Measurements from ENCODE around the gene SBF2. TPM values are rescaled to one million over a fixed set of nuclear protein-coding genes. Genes with fewer than 3 reads are reported as not detected.

SBF2 gene
- total RNA-seq, 2 experiments from 2014 or later: 14.2 to 15.2 TPM

- no peaks in the 10 kb centered on the region for H3K4me1 Mint-ChIP-seq (ENCODE audit: low read depth)
- no peak for TF ChIP-seq CTCF (IDR thresholded peaks at IDR 0.05)
- H3K4me3 ChIP-seq (ENCODE audit: low read length): no peak overlapping the region
- no peaks in the 10 kb centered on the region for H3K4me1 ChIP-seq (ENCODE audit: insufficient read depth, low read length)
- peaks cover 18% of the 10 kb centered on the region for H3K36me3 ChIP-seq (ENCODE audit: insufficient read depth, low read length)
- H3K9me3 Mint-ChIP-seq: no peaks in the 10 kb centered on the region
- CTCF ChIA-PET: no interaction called here
- H3K27ac Mint-ChIP-seq: no peak overlapping the region
- ATAC-seq (ENCODE audit: poor library complexity) (no peak), DNase-seq (no peak)
- no peak overlapping the region for H3K4me3 Mint-ChIP-seq
- POLR2A ChIA-PET: no interaction called here
- no peaks in the 10 kb centered on the region for H3K9me3 ChIP-seq (ENCODE audit: control insufficient read depth in 1 of 2, insufficient read depth in 1 of 2, low read length in 2 of 2)
- intact Hi-C loops (cut with DNase I, micrococcal nuclease): no loop called here
- H3K27me3 Mint-ChIP-seq: no peaks in the 10 kb centered on the region
- peaks cover 51% of the 10 kb centered on the region for H3K36me3 Mint-ChIP-seq (ENCODE audit: low read depth)
- no peak overlapping the region for H3K27ac ChIP-seq (ENCODE audit: low read depth in 1 of 2, low read length in 2 of 2)
- H3K27me3 ChIP-seq (ENCODE audit: control insufficient read depth in 1 of 2, insufficient read depth in 2 of 2, low read length in 2 of 2): no peaks in the 10 kb centered on the region
Measured at GRCh38 chr11:9780929-9781328, 513.1 kb downstream of the SBF2 start.

- no peaks in the 10 kb centered on the region for H3K4me1 ChIP-seq (ENCODE audit: insufficient read depth, low read length)
- no peak overlapping the region for H3K27ac ChIP-seq (ENCODE audit: low read depth in 1 of 2, low read length in 2 of 2)
- no peak for DNase-seq
- intact Hi-C loops (cut with DNase I, micrococcal nuclease): no loop called here
- no peak overlapping the region for H3K4me3 ChIP-seq (ENCODE audit: low read length)
- POLR2A ChIA-PET: no interaction called here
- TF ChIP-seq CTCF (IDR thresholded peaks at IDR 0.05): no peak
- H3K36me3 Mint-ChIP-seq (ENCODE audit: low read depth): peaks cover 27% of the 10 kb centered on the region
- no peaks in the 10 kb centered on the region for H3K4me1 Mint-ChIP-seq (ENCODE audit: low read depth)
- H3K36me3 ChIP-seq (ENCODE audit: insufficient read depth, low read length): peaks cover 18% of the 10 kb centered on the region
- no peak overlapping the region for H3K27ac Mint-ChIP-seq
- CTCF ChIA-PET: no interaction called here
- H3K4me3 Mint-ChIP-seq: no peak overlapping the region
- no peaks in the 10 kb centered on the region for H3K9me3 Mint-ChIP-seq
- no peaks in the 10 kb centered on the region for H3K27me3 Mint-ChIP-seq
- ATAC-seq (ENCODE audit: poor library complexity): no peak
- no peaks in the 10 kb centered on the region for H3K27me3 ChIP-seq (ENCODE audit: control insufficient read depth in 1 of 2, insufficient read depth in 2 of 2, low read length in 2 of 2)
- no peaks in the 10 kb centered on the region for H3K9me3 ChIP-seq (ENCODE audit: control insufficient read depth in 1 of 2, insufficient read depth in 1 of 2, low read length in 2 of 2)
Measured at GRCh38 chr11:9777525-9777924, 516.5 kb downstream of the SBF2 start.

- ChIA-PET POLR2A (no interaction called here), CTCF (no interaction called here)
- Mint-ChIP-seq H3K27me3 (no peaks in the 10 kb centered on the region), H3K27ac (no peak overlapping the region), H3K4me3 (no peak overlapping the region), H3K36me3 (ENCODE audit: low read depth) (peaks cover 24% of the 10 kb centered on the region), H3K4me1 (ENCODE audit: low read depth) (no peaks in the 10 kb centered on the region), H3K9me3 (no peaks in the 10 kb centered on the region)
- TF ChIP-seq CTCF (IDR thresholded peaks at IDR 0.05): no peak
- no peak overlapping the region for H3K4me3 ChIP-seq (ENCODE audit: low read length)
- no peaks in the 10 kb centered on the region for H3K4me1 ChIP-seq (ENCODE audit: insufficient read depth, low read length)
- ATAC-seq (ENCODE audit: poor library complexity) (no peak), DNase-seq (no peak)
- intact Hi-C loops (cut with DNase I, micrococcal nuclease): no loop called here
- peaks cover 18% of the 10 kb centered on the region for H3K36me3 ChIP-seq (ENCODE audit: insufficient read depth, low read length)
- H3K9me3 ChIP-seq (ENCODE audit: control insufficient read depth in 1 of 2, insufficient read depth in 1 of 2, low read length in 2 of 2): no peaks in the 10 kb centered on the region
- no peak overlapping the region for H3K27ac ChIP-seq (ENCODE audit: low read depth in 1 of 2, low read length in 2 of 2)
- no peaks in the 10 kb centered on the region for H3K27me3 ChIP-seq (ENCODE audit: control insufficient read depth in 1 of 2, insufficient read depth in 2 of 2, low read length in 2 of 2)
Measured at GRCh38 chr11:9777066-9777465, 517.0 kb downstream of the SBF2 start.
